ENCODE data around the gene HMX2. TPM values are rescaled to one million over a fixed set of nuclear protein-coding genes. Genes with fewer than 3 reads are reported as not detected.
"Not testable (repeated sequence)": the region's sequence is repeated elsewhere in the genome, so short reads cannot be mapped to it uniquely, and the experiment has no call there.

HMX2 gene
- total RNA-seq, 2 donors from 2014 or later: 0.18 to 0.20 TPM

GRCh38 chr10:123175389-123176387 is 27.8 kb downstream of the HMX2 start:
- intact Hi-C loops (cut with DNase I, micrococcal nuclease): no loop called here
- ATAC-seq (no peak), DNase-seq (no peak)

GRCh38 chr10:123178390-123178789 is 30.5 kb downstream of the HMX2 start:
- intact Hi-C loops (cut with DNase I, micrococcal nuclease); DNase-seq: not testable (repeated sequence)

GRCh38 chr10:123180101-123181090 is 32.5 kb downstream of the HMX2 start:
- DNase-seq: no peak
- intact Hi-C loops (cut with DNase I, micrococcal nuclease): no loop called here
- no peak for ATAC-seq

More at GRCh38 chr10:123178390-123178789, 30.5 kb downstream of the HMX2 start:
- not testable (repeated sequence) for ATAC-seq

- ATAC-seq (no peak), DNase-seq (no peak)
- intact Hi-C loops (cut with DNase I, micrococcal nuclease): no loop called here
These were observed 35.8 kb downstream of the HMX2 start for GRCh38 chr10:123183724-123184123.

GRCh38 chr10:123187781-123188180 is 39.8 kb downstream of the HMX2 start:
- intact Hi-C loops (cut with DNase I, micrococcal nuclease): no loop called here
- no peak for DNase-seq
- no peak for ATAC-seq

- no peak for DNase-seq
- intact Hi-C loops (cut with DNase I, micrococcal nuclease): no loop called here
- ATAC-seq: no peak
These were observed 44.0 kb downstream of the HMX2 start for GRCh38 chr10:123191886-123192285.

- ATAC-seq (no peak), DNase-seq (no peak)
- intact Hi-C loops (cut with DNase I, micrococcal nuclease): no loop called here
These were observed 46.1 kb downstream of the HMX2 start for GRCh38 chr10:123194056-123194455.

Other genes with a start within 250 kb of the HMX2 start
- gene FAM24A, start 237.5 kb upstream of the HMX2 start, total RNA-seq: not detected
- 1 to 10 TPM; 6.0 to 7.1 TPM for gene C10orf88, start 193.9 kb upstream of the HMX2 start, total RNA-seq
- 1 to 10 TPM; 2.0 to 3.2 TPM for gene PSTK, start 167.7 kb upstream of the HMX2 start, total RNA-seq
- gene IKZF5, start 139.3 kb upstream of the HMX2 start, total RNA-seq: 10 to 100 TPM; 10.9 to 14.1 TPM
- gene ACADSB, start 139.1 kb upstream of the HMX2 start, total RNA-seq: 10 to 100 TPM; 39.8 to 45.2 TPM
- gene HMX3, start 12.2 kb upstream of the HMX2 start, total RNA-seq: 1 to 10 TPM in 1 of 2 donors, under 1 TPM in 1; 0.36 to 1.2 TPM
- 10 to 100 TPM; 58.2 to 69.6 TPM for gene BUB3, start 6.3 kb downstream of the HMX2 start, total RNA-seq